ENCODE data around the gene FBXO10.
A peak's percentile ranks its signal among the peaks of the same experiment; 100 is the strongest.

- TF ChIP-seq CTCF (IDR thresholded peaks at IDR 0.05) (peak in 1 of 3 donors; percentile 17), POLR2A (IDR thresholded peaks at IDR 0.05) (no peak)
Measured at GRCh38 chr9:37466037-37466709, 110.0 kb downstream of the FBXO10 start.

Measured in breast epithelium (tissue), 3 donors.